Endodermal cell (in vitro differentiated cells): Measurements from ENCODE around the gene MYO7A. TPM values are rescaled to one million over a fixed set of nuclear protein-coding genes. Genes with fewer than 3 reads are reported as not detected.

ENCODE experiments used
- DNase-seq: peaks from one replicate; pipeline ENCODE4 v3.0.0-alpha.2; 2017
- H3K27ac ChIP-seq: 2 replicates; pipeline ENCODE4 v1.5.1; 2013; ENCODE audit warnings: mild to moderate bottlenecking, low read depth, low read length, moderate library complexity
- H3K27me3 ChIP-seq: 2 replicates; pipeline ENCODE4 v1.6.1; 2013; ENCODE audit warnings: mild to moderate bottlenecking, low read length, moderate library complexity; ENCODE audit not compliant: insufficient read depth, control insufficient read depth, poor library complexity, severe bottlenecking
- H3K36me3 ChIP-seq: 2 replicates; pipeline ENCODE4 v1.7.0; 2013; ENCODE audit warnings: mild to moderate bottlenecking, low read length, moderate library complexity; ENCODE audit not compliant: control insufficient read depth, insufficient read depth
- H3K4me1 ChIP-seq: one replicate; pipeline ENCODE4 v1.7.0; 2013; ENCODE audit warnings: low read length; ENCODE audit not compliant: control insufficient read depth, insufficient read depth
- H3K4me3 ChIP-seq: 2 replicates; pipeline ENCODE4 v1.5.1; 2013; ENCODE audit warnings: mild to moderate bottlenecking, low read length, moderate library complexity
- H3K9ac ChIP-seq: 2 replicates; pipeline ENCODE4 v1.6.1; 2013; ENCODE audit warnings: mild to moderate bottlenecking, low read length, moderate library complexity; ENCODE audit not compliant: poor library complexity, severe bottlenecking; ENCODE audit errors: extremely low read depth
- H3K9me3 ChIP-seq: 2 replicates; pipeline ENCODE4 v1.6.1; 2013; ENCODE audit warnings: mild to moderate bottlenecking, low read length, moderate library complexity; ENCODE audit not compliant: control insufficient read depth
- H3K27ac Mint-ChIP-seq: 2 replicates; pipeline ENCODE4 v1.8.0; 2020; ENCODE audit warnings: mixed read lengths
- H3K27me3 Mint-ChIP-seq: 2 replicates; pipeline ENCODE4 v1.8.0; 2021; ENCODE audit warnings: mild to moderate bottlenecking, mixed read lengths; ENCODE audit not compliant: insufficient read depth
- H3K36me3 Mint-ChIP-seq: 2 replicates; pipeline ENCODE4 v1.8.0; 2020; ENCODE audit warnings: low read depth, mixed read lengths
- H3K4me1 Mint-ChIP-seq: 2 replicates; pipeline ENCODE4 v1.8.0; 2020; ENCODE audit warnings: mixed read lengths
- H3K4me3 Mint-ChIP-seq: 2 replicates; pipeline ENCODE4 v1.8.0; 2020; ENCODE audit warnings: mild to moderate bottlenecking, moderate library complexity, mixed read lengths
- H3K9me3 Mint-ChIP-seq: 2 replicates; pipeline ENCODE4 v1.8.0; 2020; ENCODE audit warnings: mild to moderate bottlenecking, mixed read lengths
- WGBS, 2 experiments: methylation state at CpG; one replicate each; pipeline versions ENCODE4 v1.1.5 to v1.1.7; 2013; ENCODE audit warnings: missing lambda C conversion rate in 2 of 2, mixed read lengths in 1 of 2; ENCODE audit not compliant: insufficient coverage in 1 of 2, insufficient read length in 1 of 2; 5-methylcytosine and 5-hydroxymethylcytosine counted together
- total RNA-seq, 2 donors: library from RNA; stranded (reverse); fragmentation: NEBNext Ultra II Directional in 1 of 2; extraction: Animal tissue kit (Norgen Biotek cat#: 25700) in 1 of 2; gene quantifications; 2 replicates in 1 of 2; 3 replicates in 1 of 2; pipeline ENCODE4 v1.2.1, GENCODE V29; 2021
- TF ChIP-seq, protein P1 (sequence below): fragments of 200-600 bp; sonication (generic); conservative IDR thresholded peaks from 2 replicates; pipeline ENCODE4 v1.5.0; 2021; ENCODE audit warnings: antibody characterized with exemption, mild to moderate bottlenecking

Gene MYO7A
- total RNA-seq, 2 donors from 2014 or later: 2.4 to 2.7 TPM

DNA sequence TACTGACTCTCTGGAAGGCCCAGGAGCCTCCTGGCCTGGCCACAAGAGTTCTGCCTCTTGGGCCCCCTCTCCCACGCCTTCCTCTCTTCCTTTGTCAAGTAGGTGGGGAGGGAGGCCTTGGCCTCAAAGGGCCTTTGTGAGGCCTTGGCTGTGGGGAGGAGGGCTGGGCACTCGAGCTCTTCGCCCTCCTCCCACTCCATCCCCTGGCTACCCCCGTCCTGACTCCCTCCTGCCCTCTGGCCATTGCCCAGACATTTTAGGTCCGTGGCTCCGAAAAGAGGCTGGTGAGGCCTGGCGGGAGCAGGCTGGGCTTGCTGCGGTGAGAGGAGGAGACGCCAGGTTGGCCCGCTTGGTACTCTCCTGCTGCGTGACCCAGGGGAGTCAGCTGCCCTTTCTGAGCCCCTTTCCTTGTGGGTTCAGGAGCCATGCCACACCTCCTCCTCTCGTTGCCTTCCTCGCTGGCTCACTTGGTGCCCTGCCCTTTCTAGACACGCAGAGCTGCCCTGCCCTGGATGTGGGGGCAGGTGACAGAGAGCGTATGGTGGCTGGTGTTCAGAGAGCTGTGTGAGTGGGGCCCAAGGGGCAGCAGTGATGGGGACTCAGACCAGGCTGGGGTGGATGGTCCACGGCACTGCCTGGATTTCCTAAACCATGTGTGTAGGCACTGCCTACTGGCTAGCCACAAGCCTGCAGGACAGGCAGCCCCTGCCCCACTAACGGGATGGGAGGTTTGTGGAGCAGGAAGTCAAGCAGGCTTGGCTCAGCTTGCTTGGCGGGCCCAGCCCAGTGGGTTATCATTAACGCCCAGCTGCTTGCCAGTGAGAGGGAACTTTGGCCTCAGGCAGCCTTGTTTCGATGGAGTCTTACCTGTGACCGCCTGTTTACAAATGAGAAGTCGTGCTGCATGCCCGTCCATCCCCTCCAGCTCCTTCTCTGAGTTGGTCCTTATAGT is 41.2 kb upstream of the MYO7A start:
- Histone ChIP-seq H3K4me1 (no peaks in the 10 kb centered on the region), H3K27ac (no peak overlapping the region), H3K9me3 (no peaks in the 10 kb centered on the region), H3K27me3 (no peaks in the 10 kb centered on the region), H3K36me3 (no peaks in the 10 kb centered on the region), H3K4me3 (no peak overlapping the region), H3K9ac (no peak overlapping the region)
- TF ChIP-seq, protein P1, sequence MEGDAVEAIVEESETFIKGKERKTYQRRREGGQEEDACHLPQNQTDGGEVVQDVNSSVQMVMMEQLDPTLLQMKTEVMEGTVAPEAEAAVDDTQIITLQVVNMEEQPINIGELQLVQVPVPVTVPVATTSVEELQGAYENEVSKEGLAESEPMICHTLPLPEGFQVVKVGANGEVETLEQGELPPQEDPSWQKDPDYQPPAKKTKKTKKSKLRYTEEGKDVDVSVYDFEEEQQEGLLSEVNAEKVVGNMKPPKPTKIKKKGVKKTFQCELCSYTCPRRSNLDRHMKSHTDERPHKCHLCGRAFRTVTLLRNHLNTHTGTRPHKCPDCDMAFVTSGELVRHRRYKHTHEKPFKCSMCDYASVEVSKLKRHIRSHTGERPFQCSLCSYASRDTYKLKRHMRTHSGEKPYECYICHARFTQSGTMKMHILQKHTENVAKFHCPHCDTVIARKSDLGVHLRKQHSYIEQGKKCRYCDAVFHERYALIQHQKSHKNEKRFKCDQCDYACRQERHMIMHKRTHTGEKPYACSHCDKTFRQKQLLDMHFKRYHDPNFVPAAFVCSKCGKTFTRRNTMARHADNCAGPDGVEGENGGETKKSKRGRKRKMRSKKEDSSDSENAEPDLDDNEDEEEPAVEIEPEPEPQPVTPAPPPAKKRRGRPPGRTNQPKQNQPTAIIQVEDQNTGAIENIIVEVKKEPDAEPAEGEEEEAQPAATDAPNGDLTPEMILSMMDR: no peak
- Mint-ChIP-seq H3K27me3 (no peaks in the 10 kb centered on the region), H3K4me3 (no peak overlapping the region), H3K4me1 (peaks cover 4% of the 10 kb centered on the region), H3K27ac (no peak overlapping the region), H3K36me3 (peaks cover 2% of the 10 kb centered on the region), H3K9me3 (no peaks in the 10 kb centered on the region)
- no peak for DNase-seq
- WGBS, 2 experiments: 88 to 92% methylated on average over 13 to 23 of the region's 23 CpGs

DNA sequence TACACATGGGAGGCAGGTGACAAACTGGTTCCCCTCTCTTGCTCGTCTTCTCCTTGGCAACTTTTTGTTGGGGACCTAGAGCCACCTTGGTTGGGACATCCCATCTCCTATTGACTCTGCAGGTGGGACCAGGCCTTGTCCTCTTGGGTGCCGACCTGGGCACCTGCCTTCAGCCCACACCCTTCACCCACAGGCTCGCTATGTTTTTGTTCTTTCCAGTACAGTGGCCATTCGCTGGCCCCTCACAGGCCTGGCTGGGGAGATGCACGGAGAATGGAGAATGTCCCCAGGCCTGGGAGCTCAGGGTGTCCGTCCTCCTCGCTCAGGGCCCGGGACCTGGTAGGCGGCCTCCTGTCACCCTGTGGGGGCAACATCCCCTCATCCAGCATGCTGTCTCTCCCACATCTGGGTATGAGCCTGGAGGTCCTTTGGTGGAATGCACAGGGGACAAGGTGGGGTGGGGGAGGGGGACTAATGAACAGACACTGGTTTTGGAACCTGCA is 40.3 kb upstream of the MYO7A start:
- DNase-seq: no peak
- no peaks in the 10 kb centered on the region for H3K36me3 ChIP-seq
- H3K4me3 ChIP-seq: no peak overlapping the region
- no peaks in the 10 kb centered on the region for H3K9me3 Mint-ChIP-seq
- H3K9ac ChIP-seq: no peak overlapping the region
- peaks cover 2% of the 10 kb centered on the region for H3K36me3 Mint-ChIP-seq
- H3K4me3 Mint-ChIP-seq: no peak overlapping the region
- WGBS, 2 experiments: 90 to 96% methylated on average over 3 to 9 of the region's 9 CpGs
- TF ChIP-seq, protein P1: no peak
- no peak overlapping the region for H3K27ac ChIP-seq
- no peaks in the 10 kb centered on the region for H3K4me1 ChIP-seq
- no peaks in the 10 kb centered on the region for H3K27me3 ChIP-seq
- no peaks in the 10 kb centered on the region for H3K9me3 ChIP-seq
- H3K4me1 Mint-ChIP-seq: peaks cover 4% of the 10 kb centered on the region
- H3K27ac Mint-ChIP-seq: no peak overlapping the region
- no peaks in the 10 kb centered on the region for H3K27me3 Mint-ChIP-seq

DNA sequence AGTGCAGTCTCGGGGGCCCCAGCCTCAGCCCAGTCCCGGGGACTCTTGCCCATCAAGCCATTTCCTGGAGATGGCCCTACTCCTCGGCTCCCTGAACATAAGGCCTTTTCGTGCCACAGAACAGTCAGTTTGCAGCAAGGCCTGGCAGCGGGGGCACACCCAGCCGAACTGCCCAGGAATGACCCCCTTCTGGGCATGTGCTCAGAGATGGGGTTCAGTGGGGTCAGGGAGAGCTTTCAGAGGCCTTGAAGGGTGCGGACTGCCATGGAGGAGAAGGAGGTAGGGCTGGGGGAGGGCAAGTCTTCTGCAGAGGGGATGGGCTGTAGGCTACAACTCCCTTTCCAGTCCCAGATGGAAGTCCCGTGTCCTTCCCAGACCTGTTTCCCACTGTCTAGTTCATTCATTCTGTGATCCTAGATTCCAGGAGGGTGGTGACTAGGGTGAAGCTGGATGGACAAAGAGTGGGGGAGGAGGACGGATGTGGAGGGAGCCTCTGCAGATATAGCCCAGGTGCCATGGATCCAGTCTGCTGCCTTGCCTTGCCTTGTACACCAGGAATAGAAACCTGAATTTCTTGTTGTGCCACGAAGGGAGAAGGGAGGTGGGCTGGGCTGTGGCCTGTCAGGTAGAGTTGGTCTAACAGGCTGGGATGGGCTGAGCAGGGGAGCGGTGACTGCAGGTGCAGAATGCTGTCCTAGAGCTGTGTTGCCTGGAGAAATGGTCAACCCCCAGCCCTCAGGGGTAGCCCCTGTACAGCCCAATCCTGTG is 39.6 kb upstream of the MYO7A start:
- Histone ChIP-seq H3K9ac (no peak overlapping the region), H3K4me3 (no peak overlapping the region), H3K27me3 (no peaks in the 10 kb centered on the region), H3K4me1 (no peaks in the 10 kb centered on the region), H3K36me3 (no peaks in the 10 kb centered on the region), H3K9me3 (no peaks in the 10 kb centered on the region), H3K27ac (no peak overlapping the region)
- H3K4me3 Mint-ChIP-seq: no peak overlapping the region
- H3K36me3 Mint-ChIP-seq: peaks cover 2% of the 10 kb centered on the region
- WGBS, 2 experiments: 82 to 89% methylated on average over 6 to 11 of the region's 11 CpGs
- TF ChIP-seq, protein P1: no peak
- no peak overlapping the region for H3K27ac Mint-ChIP-seq
- peaks cover 4% of the 10 kb centered on the region for H3K4me1 Mint-ChIP-seq
- H3K27me3 Mint-ChIP-seq: no peaks in the 10 kb centered on the region
- no peaks in the 10 kb centered on the region for H3K9me3 Mint-ChIP-seq
- no peak for DNase-seq
